GM13976 (cell line): ENCODE results near the gene TGM2.

Source experiments
- DNase-seq: peaks from one replicate; pipeline ENCODE4 v3.0.0; 2012; ENCODE audit warnings: low spot score
- in situ Hi-C: fragments of 300-500 bp; cut with MboI; formaldehyde crosslinking; loops from one replicate; pipeline ENCODE4 v1.12.0; 2022; ENCODE audit warnings: low sequenced_read_pairs, mixed read lengths, inconsistent platforms; ENCODE audit not compliant: unreplicated experiment
- TF ChIP-seq, protein P1 (sequence below): IDR thresholded peaks from 2 replicates; pipeline ENCODE4 v1.5.1; 2012; ENCODE audit warnings: borderline replicate concordance, mild to moderate bottlenecking; ENCODE audit not compliant: insufficient read depth; ENCODE audit errors: extremely low read depth, missing control alignments, control extremely low read depth

Gene TGM2

GRCh38 chr20:38114353-38114791 is 50.7 kb downstream of the TGM2 start:
- in situ Hi-C loops, result no loop called here

GRCh38 chr20:38113401-38114325 is 51.4 kb downstream of the TGM2 start:
- in situ Hi-C loops, result no loop called here
- DNase-seq, result no peak
- TF ChIP-seq, protein P1, sequence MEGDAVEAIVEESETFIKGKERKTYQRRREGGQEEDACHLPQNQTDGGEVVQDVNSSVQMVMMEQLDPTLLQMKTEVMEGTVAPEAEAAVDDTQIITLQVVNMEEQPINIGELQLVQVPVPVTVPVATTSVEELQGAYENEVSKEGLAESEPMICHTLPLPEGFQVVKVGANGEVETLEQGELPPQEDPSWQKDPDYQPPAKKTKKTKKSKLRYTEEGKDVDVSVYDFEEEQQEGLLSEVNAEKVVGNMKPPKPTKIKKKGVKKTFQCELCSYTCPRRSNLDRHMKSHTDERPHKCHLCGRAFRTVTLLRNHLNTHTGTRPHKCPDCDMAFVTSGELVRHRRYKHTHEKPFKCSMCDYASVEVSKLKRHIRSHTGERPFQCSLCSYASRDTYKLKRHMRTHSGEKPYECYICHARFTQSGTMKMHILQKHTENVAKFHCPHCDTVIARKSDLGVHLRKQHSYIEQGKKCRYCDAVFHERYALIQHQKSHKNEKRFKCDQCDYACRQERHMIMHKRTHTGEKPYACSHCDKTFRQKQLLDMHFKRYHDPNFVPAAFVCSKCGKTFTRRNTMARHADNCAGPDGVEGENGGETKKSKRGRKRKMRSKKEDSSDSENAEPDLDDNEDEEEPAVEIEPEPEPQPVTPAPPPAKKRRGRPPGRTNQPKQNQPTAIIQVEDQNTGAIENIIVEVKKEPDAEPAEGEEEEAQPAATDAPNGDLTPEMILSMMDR, result no peak

More at GRCh38 chr20:38114353-38114791, 50.7 kb downstream of the TGM2 start:
- no peak for DNase-seq
- TF ChIP-seq, protein P1, result no peak

GRCh38 chr20:38112930-38113294 is 52.2 kb downstream of the TGM2 start:
- TF ChIP-seq, protein P1, result no peak
- in situ Hi-C loops, result no loop called here
- DNase-seq, result no peak

DNA sequence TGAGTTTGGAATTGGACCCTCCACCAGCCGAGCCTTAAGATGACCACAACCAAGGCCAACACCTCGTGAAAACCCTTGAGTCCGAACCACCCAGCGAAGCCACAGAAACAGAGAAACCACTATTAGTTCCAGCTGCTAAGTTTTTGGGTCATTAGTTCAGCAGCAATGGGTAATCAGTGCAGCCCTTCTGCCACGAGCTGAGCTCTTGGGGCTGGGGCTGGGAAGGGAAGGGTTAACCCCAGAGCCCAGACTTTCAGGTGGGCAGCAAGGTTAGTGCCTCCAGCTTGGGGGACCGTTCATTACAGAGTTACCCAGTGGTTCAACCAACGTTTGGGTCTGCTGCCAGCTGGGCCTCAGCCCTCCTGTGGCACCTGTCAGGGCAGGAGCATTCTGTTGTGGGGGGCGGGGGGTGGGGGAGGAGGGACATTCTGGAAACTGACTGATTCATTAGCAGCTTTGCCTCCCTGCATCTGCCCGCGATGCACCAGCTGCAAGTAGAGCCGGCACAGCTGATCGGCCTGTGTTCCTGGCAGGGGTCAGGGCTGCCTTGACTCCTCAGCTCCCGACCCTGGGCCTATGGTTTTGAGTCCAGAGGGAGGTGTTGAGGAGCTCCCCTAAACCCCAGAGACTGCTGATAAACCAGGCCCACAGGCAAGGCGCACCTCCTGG is 52.7 kb downstream of the TGM2 start:
- TF ChIP-seq, protein P1, result no peak
- DNase-seq, result no peak
- in situ Hi-C loops, result no loop called here

GRCh38 chr20:38111366-38112232 is 53.5 kb downstream of the TGM2 start:
- in situ Hi-C loops, result no loop called here
- TF ChIP-seq, protein P1, result no peak
- no peak for DNase-seq
